Amygdala (tissue), 56 donors: ENCODE data around the gene TTLL11.

Experiments
- DNase-seq, 56 donors: peaks; one replicate each; lab custom pipeline; 2025; lab: John Stamatoyannopoulos, UW

The TTLL11 gene

GRCh38 chr9:121870271-121870670 lies 222.8 kb downstream of the TTLL11 start:
- no peak for DNase-seq

- DNase-seq: no peak
Observed at GRCh38 chr9:121868626-121869025, 224.5 kb downstream of the TTLL11 start.

GRCh38 chr9:121866927-121867326 lies 226.2 kb downstream of the TTLL11 start:
- DNase-seq: no peak

- no peak for DNase-seq
Observed at GRCh38 chr9:121865884-121866283, 227.2 kb downstream of the TTLL11 start.

GRCh38 chr9:121865060-121865459 lies 228.0 kb downstream of the TTLL11 start:
- DNase-seq: no peak

GRCh38 chr9:121863955-121864354 lies 229.2 kb downstream of the TTLL11 start:
- no peak for DNase-seq

- no peak for DNase-seq
Observed at GRCh38 chr9:121862371-121863332, 230.5 kb downstream of the TTLL11 start.

GRCh38 chr9:121861501-121862180 lies 231.5 kb downstream of the TTLL11 start:
- peak in 20 of 56 donors; percentile 11 to 58 (median 29) for DNase-seq

- no peak for DNase-seq
Observed at GRCh38 chr9:121860744-121861143, 232.4 kb downstream of the TTLL11 start.

GRCh38 chr9:121860213-121860612 lies 232.9 kb downstream of the TTLL11 start:
- DNase-seq: no peak

GRCh38 chr9:121859646-121860045 lies 233.5 kb downstream of the TTLL11 start:
- DNase-seq: no peak

- DNase-seq: no peak
Observed at GRCh38 chr9:121858788-121859187, 234.3 kb downstream of the TTLL11 start.

- peak in 9 of 56 donors; percentile 20 to 64 (median 27) for DNase-seq
Observed at GRCh38 chr9:121857928-121858327, 235.2 kb downstream of the TTLL11 start.

GRCh38 chr9:121855476-121855875 lies 237.6 kb downstream of the TTLL11 start:
- no peak for DNase-seq

- no peak for DNase-seq
Observed at GRCh38 chr9:121853617-121854395, 239.3 kb downstream of the TTLL11 start.

- no peak for DNase-seq
Observed at GRCh38 chr9:121852651-121853616, 240.2 kb downstream of the TTLL11 start.

- no peak for DNase-seq
Observed at GRCh38 chr9:121852241-121852640, 240.9 kb downstream of the TTLL11 start.

- no peak for DNase-seq
Observed at GRCh38 chr9:121851641-121852091, 241.4 kb downstream of the TTLL11 start.

- no peak for DNase-seq
Observed at GRCh38 chr9:121850366-121850765, 242.7 kb downstream of the TTLL11 start.

GRCh38 chr9:121849554-121849953 lies 243.6 kb downstream of the TTLL11 start:
- no peak for DNase-seq
